Stimulated activated CD4-positive, alpha-beta T cell treated with anti-CD3 and anti-CD28 coated beads, Interleukin-12 subunit alpha, Interleukin-12 subunit beta, amount 100 ng/mL, for 48 hours (primary cell): ENCODE measurements around the gene SNX22.

Experiments
- DNase-seq, 3 donors: peaks; one replicate each; pipeline ENCODE4 v3.0.0-alpha.2; 2020; ENCODE audit warnings: low read depth in 2 of 3, low spot score in 1 of 3

Gene SNX22

DNA sequence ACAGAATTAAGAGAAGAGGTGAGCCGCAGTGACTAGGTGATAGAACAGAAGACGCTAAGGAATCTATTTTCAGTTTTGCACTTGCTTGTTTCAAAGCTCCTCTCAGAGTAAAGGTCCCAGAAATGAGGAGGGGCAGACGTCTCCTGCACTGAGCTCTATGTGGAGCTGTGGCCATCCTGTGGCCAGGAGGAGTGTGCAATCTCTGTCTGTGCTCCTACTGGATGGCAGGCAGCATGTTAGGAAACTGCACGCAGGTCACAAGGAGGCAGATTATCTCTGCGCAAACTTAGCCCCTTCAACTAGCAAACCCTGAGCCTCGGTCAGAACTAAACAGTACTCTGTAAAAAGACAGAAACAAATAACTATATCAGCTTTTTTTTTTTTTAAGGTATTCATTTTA lies 42.4 kb downstream of the SNX22 start:
- DNase-seq, result no peak

DNA sequence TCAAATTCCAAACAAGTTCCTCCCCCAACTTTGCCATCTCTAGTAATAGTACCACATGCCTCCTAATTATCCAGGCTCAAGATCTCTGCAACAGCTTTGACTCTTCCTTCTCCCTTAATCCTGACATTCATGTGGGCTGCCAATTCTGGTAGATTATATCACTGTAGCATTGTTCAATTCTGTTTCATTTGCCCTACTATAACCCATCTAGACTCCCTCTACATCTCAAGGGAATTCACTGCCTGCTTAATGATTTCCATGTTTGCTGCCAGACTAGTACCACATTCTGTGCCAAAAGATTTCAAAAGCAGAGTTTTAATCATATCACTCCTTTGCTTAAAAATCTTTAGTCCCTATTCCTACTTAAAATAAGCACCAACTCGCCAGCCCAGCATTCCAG lies 45.9 kb downstream of the SNX22 start:
- no peak for DNase-seq

DNA sequence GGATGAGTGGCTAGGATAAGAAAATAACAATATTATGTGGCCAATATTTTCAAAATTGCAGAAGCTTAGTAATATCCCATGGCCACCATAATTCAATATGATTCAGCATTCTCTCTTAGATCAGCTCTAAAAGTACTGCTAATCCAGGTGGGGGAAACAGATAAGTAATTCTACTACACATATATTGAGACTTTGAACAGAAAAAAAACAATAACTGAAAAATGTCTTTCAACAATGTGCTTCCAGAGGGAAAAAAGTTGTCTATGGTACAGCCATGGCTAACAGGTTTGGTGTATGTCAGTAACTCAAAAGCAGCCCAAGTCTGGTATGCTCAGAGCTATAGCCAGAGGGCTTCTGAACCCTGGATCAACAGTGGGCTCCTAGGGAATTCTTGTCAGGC lies 53.7 kb downstream of the SNX22 start:
- DNase-seq, result no peak
